Stimulated activated CD4-positive, alpha-beta T cell treated with anti-CD3 and anti-CD28 coated beads, TNF-alpha, amount 100 ng/mL, for 48 hours (primary cell): Measurements from ENCODE around the gene CD1C.
"Not testable (repeated sequence)": the region's sequence is repeated elsewhere in the genome, so short reads cannot be mapped to it uniquely, and the experiment has no call there.

Experiments used
- DNase-seq, 3 donors: peaks; one replicate each; pipeline ENCODE4 v3.0.0-alpha.2; 2020; ENCODE audit warnings: low read depth in 3 of 3

Gene CD1C

DNA sequence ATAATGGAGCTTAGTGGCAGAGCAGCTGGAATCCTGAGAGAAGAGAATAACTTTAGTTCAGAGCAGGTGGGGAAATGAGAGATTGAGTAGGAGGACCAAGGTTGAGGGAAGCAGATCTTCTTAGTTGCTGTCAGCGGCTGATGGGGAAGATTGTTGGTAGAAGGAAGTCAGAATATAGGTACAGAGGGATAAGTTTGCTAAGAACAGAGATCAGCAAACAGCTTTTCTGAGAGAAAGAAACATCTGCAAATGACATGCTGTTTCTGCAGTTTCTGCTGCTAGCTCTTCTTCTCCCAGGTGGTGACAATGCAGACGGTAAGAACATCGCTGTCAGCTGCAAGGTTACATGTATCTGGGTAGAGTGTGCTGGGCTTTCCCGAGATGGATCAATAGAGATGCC, at the start of gene CD1C:
Gene CD1C (plus strand): TSS at position 113 of the 400 bp plus-strand sequence. CDS start 142 bp downstream, at position 255.
- no peak for DNase-seq

GRCh38 chr1:158246650-158247049, 43.1 kb upstream of the CD1C start:
- DNase-seq = no peak

GRCh38 chr1:158248118-158248517, 41.6 kb upstream of the CD1C start:
- peak in 1 of 3 donors; percentile 2 for DNase-seq

DNA sequence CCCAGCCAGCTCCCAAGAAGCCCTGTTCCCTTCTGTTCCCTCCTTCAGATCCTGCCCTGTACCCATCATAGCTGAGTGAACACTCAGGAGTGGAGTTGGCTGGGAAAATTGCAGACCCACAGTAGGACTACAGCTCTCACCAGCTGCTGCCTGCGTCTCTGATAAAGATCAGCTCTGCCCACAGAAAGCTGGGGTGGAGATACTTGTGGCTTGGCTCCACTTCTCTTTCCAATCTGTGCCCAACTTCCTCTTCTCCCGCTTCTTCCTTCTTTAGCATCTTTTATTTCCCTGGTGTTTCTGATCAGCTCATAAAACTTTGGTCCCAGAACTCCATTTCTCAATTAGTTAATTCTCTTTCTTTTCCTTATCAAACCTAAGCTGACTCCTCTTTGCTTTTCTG, 41.0 kb upstream of the CD1C start:
- no peak for DNase-seq

GRCh38 chr1:158249646-158250045, 40.1 kb upstream of the CD1C start:
- no peak for DNase-seq

DNA sequence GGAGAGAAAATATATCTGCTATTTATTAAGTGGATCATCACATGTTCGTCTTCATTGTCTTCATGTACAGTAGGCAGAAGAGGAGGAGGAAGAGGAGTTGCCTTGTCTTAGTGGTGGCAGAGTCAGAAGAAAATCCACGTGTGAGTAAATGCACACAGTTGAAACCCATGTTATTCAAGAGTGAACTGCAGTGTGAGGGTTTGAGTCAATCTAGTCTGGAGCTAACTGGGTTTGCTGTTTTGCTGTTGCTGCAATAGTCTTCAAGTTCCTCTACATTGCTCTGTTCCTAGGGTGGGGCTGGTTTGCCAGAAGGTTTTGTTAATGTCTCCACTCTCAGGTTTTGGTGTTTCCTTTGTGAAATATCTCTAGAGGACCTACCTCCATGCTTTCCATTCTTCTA, 38.6 kb upstream of the CD1C start:
- DNase-seq = no peak

DNA sequence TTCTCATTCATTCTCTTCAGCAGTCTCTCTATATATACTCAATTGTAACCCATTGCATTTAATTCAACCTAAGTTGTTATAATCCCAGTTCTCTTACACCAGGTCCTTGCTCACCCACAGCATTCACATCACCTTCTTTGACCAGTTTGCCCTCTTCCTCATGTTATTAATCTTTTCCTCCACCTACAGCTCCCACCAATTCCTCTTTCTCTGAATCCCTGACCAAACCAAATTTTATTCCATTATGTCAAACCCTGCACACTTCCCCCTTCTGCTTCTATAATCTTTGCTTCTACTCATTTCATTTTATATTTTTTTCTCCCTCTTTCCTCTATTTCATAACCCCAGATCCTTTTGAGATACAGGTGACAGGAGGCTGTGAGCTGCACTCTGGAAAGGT, 34.1 kb upstream of the CD1C start:
- no peak for DNase-seq

DNA sequence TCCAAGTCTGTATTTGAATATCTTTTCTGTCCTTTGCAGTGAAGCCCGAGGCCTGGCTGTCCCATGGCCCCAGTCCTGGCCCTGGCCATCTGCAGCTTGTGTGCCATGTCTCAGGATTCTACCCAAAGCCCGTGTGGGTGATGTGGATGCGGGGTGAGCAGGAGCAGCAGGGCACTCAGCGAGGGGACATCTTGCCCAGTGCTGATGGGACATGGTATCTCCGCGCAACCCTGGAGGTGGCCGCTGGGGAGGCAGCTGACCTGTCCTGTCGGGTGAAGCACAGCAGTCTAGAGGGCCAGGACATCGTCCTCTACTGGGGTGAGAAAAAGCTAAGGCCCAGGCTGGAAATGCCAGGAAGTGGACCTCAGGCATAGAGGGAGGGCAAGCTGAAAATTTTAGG, 33.0 kb upstream of the CD1C start:
- not testable (repeated sequence) for DNase-seq

GRCh38 chr1:158257888-158258287, 31.8 kb upstream of the CD1C start:
- DNase-seq = no peak

DNA sequence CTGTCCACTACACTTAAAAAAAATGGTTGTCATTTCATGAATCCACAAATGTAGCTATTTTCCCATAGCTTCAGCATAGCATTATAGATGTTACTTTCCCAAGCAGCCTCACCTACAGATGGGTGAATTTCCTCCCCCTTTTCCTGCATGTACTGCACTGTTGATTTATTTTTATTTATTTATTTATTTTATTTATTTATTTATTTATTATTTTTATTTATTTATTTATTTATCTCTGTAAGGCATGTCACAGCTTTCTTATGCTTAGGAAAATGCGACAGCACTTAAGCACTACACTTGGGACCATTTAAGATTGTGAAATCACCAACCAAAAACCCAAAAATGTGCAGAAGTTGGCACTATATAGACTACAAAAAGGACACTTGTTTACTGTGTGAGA, 30.6 kb upstream of the CD1C start:
- DNase-seq = no peak

DNA sequence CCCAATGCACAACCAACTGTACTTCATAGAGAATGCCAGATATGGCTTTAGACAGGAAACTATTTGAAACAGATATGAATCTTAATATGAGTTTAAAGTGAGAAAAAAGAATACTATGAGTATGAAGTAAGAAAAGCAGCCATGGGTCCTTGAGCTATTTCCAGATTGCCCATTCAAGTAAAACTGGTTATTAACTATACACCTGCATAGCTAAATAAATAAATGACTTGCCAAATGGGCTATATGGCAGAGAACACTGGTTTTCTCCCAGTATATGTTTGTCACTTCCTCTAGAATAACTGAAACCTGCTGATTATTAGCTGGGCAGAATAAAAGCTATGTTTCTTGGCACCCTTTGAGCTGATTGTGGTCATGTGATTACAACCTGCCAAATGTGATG, 17.0 kb upstream of the CD1C start:
- no peak for DNase-seq

DNA sequence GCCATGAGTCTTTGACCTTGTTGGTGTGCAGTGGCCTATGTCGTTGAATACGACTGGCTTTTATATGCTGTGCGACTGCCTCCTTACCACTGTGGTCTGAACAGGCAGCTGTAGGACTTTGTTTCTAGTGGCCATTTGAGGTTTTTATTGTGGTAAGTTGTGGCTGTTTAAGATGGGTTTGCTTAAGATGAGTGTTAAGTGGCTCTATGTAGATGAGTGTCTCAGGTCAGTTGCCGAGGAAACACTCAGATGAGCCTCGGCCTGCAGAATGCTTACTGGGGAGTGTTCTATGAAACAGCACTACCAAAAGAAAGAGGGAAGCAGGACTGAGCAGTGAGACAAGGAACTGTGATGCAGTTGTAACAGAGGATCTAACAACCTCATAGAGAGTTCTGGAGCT, 14.9 kb upstream of the CD1C start:
- no peak for DNase-seq

- not testable (repeated sequence) for DNase-seq
Measured at GRCh38 chr1:158282421-158282820, 7.3 kb upstream of the CD1C start.

GRCh38 chr1:158283965-158284364, 5.8 kb upstream of the CD1C start:
- no peak for DNase-seq

GRCh38 chr1:158285756-158286241, 3.9 kb upstream of the CD1C start:
- no peak for DNase-seq

GRCh38 chr1:158286487-158286886, 3.2 kb upstream of the CD1C start:
- no peak for DNase-seq

- no peak for DNase-seq
Measured at GRCh38 chr1:158286941-158287346, 2.8 kb upstream of the CD1C start.

DNA sequence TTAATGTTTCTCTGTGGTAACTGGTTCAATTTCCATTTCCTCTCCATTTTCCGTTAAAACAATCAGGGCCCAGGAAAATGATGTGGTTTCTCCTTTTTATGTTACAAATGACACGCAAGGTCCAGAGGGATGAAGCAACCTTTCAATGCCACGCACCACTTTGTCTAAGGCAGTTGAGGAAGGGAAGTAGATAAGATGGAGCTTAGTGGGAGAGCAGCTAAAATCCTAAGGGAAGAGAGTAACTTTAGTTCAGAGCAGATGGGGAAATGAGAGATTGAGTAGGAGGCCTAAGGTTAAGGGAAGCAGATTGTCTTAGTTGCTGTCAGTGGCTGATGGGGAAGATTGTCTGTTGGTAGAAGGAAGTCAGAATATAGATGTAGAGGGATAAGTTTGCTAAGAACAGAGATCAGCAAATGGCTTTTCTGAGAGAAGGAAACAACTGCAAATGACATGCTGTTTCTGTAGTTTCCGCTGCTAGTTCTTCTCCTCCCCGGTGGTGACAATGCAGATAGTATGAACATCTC, 660 bp downstream of the CD1C start:
- no peak for DNase-seq

DNA sequence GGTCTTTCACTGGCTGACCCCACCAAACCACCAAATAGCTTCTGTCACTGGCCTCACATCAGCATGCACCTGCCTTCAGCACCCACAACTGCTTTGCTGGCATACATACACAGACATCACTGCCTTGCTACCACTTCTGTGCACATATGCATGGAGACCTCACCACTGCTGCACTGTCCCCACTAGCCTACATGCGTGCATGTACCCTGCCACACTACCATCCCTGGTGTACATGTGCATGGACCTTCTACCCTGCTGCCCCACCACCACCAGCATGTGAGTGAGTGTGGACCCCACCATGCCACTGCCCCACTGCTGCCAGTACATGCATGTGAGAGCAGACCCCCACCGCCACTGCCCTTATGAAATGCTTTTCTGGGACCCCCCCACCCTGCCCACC, 6.1 kb downstream of the CD1C start:
- DNase-seq = no peak

DNA sequence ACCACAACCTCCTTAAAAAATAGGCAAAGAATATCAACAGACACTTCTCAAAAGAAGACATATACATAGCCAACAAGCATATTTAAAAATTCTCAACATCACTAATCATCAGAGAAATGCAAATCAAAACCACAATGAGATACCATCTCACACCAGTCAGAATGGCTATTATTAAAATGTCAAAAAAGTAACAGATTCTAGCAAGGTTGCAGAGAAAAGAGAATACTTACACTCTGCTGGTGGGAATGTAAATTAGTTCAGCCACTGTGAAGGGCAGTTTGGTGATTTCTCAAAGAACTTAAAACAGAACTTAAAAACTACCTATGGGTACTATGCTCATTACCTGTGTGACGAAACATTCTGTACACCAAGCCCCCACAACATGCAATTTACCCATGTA, 20.9 kb downstream of the CD1C start:
- DNase-seq = no peak

DNA sequence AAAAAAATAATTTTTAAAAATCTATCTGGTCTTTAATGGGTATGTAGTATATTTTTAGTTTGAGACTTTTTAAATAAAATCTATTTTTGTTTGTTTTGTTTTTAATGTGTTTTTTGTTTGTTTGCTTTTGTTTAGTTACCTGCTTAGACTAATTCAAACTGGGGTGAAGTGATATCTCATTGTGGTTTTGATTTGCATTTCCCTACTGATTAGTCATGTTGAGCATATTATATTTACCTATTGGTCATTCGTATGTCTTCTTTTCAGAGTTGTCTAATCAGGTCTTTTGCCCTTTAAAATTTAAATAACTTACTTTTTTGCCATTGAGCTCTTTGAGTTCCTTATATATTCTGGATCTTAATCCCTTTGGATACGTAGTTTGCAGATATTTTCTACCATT, 21.3 kb downstream of the CD1C start:
- DNase-seq = no peak

DNA sequence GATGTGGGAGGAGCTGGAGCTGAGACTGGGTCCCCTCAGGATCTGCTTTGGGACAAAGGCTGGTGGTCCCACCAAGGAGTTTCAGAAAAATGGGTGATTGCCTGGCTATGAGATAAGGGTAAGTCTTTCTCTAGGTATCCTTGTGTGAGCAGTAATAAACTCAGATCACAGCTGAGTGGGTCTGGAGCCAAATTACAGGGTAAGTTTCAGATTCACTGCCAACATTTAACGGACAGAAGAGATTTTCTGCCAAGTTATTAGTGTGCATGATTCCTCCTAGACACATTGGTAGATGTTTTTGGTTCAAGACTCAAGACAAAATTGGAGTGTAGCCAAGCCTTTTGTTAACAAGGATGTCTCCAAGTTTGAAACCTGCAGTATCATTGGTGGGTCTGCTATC, 34.1 kb downstream of the CD1C start:
- no peak for DNase-seq

DNA sequence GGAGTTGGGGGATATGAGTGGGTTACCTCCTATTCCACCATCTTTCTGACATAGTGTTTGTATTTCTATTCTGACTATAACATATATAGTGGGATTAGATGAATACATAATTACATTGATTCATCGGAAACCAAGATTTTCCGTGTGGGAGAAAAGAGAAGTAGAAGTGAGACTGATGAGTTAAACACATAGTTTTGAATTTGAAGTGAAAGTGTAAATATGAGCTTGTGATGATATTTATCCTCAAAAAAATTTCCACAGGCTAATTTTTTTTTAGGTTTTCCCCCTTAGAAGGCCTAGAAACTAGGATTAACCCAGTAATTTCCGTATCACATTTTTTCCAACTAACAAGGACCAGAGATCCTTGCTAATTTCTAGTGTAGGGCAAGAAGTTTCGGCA, 34.7 kb downstream of the CD1C start:
- no peak for DNase-seq

DNA sequence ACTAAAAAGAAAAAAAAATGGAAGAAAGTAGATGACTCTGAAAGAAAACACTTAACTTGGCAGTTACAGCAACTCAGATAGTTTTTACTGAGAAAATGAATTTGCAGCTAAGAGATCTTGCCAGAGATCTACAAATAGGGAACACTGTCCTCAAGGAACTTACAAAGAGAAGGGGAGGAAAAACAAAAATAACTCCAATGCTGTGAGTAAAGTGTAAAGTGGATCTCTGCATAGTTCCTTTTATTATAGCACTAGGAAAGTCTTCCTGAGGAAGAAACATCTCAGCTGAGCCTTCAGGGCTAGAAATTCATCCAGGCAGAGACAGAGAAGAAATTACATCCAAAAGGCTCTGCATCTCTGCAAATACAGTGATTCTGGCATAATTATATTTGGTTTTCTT, 37.8 kb downstream of the CD1C start:
- no peak for DNase-seq
